Thoracic aorta endothelial cell (primary cell): ENCODE results near the gene ATP23. TPM values are rescaled to one million over a fixed set of nuclear protein-coding genes. Genes with fewer than 3 reads are reported as not detected.

Source experiments
- total RNA-seq: library from RNA; depleted of rRNA; stranded (reverse); fragments of >200 nt; gene quantifications from 2 replicates; pipeline ENCODE4 v1.2.3, GENCODE V29; 2012

ATP23 gene
- total RNA-seq = 8.2 and 8.5 TPM in 2 replicates

GRCh38 chr12:57941165-57941894 is at the start of gene ATP23:
TSS of gene ATP23 (plus strand) at chr12:57941567. CDS start at chr12:57941702, 135 bp downstream.

Other genes with a start within 250 kb of the ATP23 start
- gene OS9, start 247.4 kb upstream of the ATP23 start, total RNA-seq = 141 and 155 TPM in 2 replicates
- 0.13 and 0.36 TPM in 2 replicates for gene AGAP2, start 202.8 kb upstream of the ATP23 start, total RNA-seq
- 30.9 and 34.1 TPM in 2 replicates for gene TSPAN31, start 196.5 kb upstream of the ATP23 start, total RNA-seq
- gene CDK4, start 189.3 kb upstream of the ATP23 start, total RNA-seq = 189 and 197 TPM in 2 replicates
- gene MARCHF9, start 186.5 kb upstream of the ATP23 start, total RNA-seq = 2.5 and 3.4 TPM in 2 replicates
- gene CYP27B1, start 174.5 kb upstream of the ATP23 start, total RNA-seq = 0.80 and 1.5 TPM in 2 replicates
- 8.0 and 10.1 TPM in 2 replicates for gene METTL1, start 169.5 kb upstream of the ATP23 start, total RNA-seq
- 4.5 and 6.0 TPM in 2 replicates for gene EEF1AKMT3, start 169.0 kb upstream of the ATP23 start, total RNA-seq
- gene TSFM, start 158.8 kb upstream of the ATP23 start, total RNA-seq = 23.7 and 27.5 TPM in 2 replicates
- 0.57 and 1.1 TPM in 2 replicates for gene AVIL, start 122.8 kb upstream of the ATP23 start, total RNA-seq
- gene CTDSP2, start 94.8 kb upstream of the ATP23 start, total RNA-seq = 92.4 and 110 TPM in 2 replicates